OCI-LY7 (cell line): ENCODE measurements around the gene QSOX1. TPM values are rescaled to one million over a fixed set of nuclear protein-coding genes. Genes with fewer than 3 reads are reported as not detected.

Experiments
- BruUV-seq: library from RNA; stranded (reverse); fragments of 400-500 nt; replicated peaks from 2 replicates; lab custom pipeline; 2021; lab: Mats Ljungman, UMichigan
- CTCF ChIA-PET: fragments of 300-600 bp; sonication (Branson Sonifier 250); formaldehyde crosslinking; loops from one replicate; lab custom pipeline; 2022; ENCODE audit warnings: antibody characterized with exemption; ENCODE audit not compliant: unreplicated experiment; lab: Charles Lee
- POLR2A ChIA-PET: fragments of 300-600 bp; sonication (Branson Sonifier 250); formaldehyde crosslinking; loops from one replicate; lab custom pipeline; 2022; ENCODE audit warnings: antibody characterized with exemption; lab: Charles Lee
- DNase-seq: peaks from one replicate; pipeline ENCODE4 v3.0.0-alpha.2; 2015; ENCODE audit warnings: low spot score
- H2AFZ ChIP-seq: fragments of 200-600 bp; sonication (generic), shearing (Covaris generic); 2 replicates; pipeline ENCODE4 v1.6.1; 2014; ENCODE audit warnings: mild to moderate bottlenecking, antibody characterized with exemption, low read length, moderate library complexity
- H3K27ac ChIP-seq: fragments of 200-600 bp; sonication (generic); 2 replicates; pipeline ENCODE4 v1.5.1; 2014; ENCODE audit warnings: mixed run types, low read depth, mild to moderate bottlenecking, moderate library complexity, low read length, inconsistent platforms; ENCODE audit not compliant: poor library complexity, severe bottlenecking
- H3K36me3 ChIP-seq: fragments of 200-600 bp; sonication (generic); 2 replicates; pipeline ENCODE4 v1.6.1; 2014; ENCODE audit warnings: mild to moderate bottlenecking, antibody characterized with exemption, low read length, moderate library complexity, mixed read lengths; ENCODE audit not compliant: insufficient read depth
- H3K4me1 ChIP-seq: fragments of 200-600 bp; sonication (generic); 2 replicates; pipeline ENCODE4 v1.5.1; 2014; ENCODE audit warnings: mild to moderate bottlenecking, low read length; ENCODE audit not compliant: insufficient read depth, poor library complexity, severe bottlenecking
- H3K4me2 ChIP-seq: fragments of 200-600 bp; sonication (generic); 2 replicates; pipeline ENCODE4 v1.6.1; 2014; ENCODE audit warnings: mild to moderate bottlenecking, low read length
- H3K4me3 ChIP-seq: fragments of 200-600 bp; sonication (generic); 2 replicates; pipeline ENCODE4 v1.5.1; 2014; ENCODE audit warnings: mild to moderate bottlenecking, low read depth, low read length; ENCODE audit not compliant: poor library complexity, severe bottlenecking
- H3K79me2 ChIP-seq: fragments of 200-600 bp; sonication (generic); 2 replicates; pipeline ENCODE4 v1.6.1; 2016; ENCODE audit warnings: low read depth, mild to moderate bottlenecking, low read length, moderate library complexity, mixed read lengths; ENCODE audit not compliant: insufficient read depth
- H3K9me2 ChIP-seq: fragments of 200-600 bp; sonication (generic); 2 replicates; pipeline ENCODE4 v1.6.1; 2016; ENCODE audit warnings: mild to moderate bottlenecking, low read length, mixed read lengths; ENCODE audit not compliant: insufficient read depth
- H3K9me3 ChIP-seq: fragments of 200-600 bp; sonication (generic); 2 replicates; pipeline ENCODE4 v1.6.1; 2014; ENCODE audit warnings: mild to moderate bottlenecking, mixed run types, low read length, mixed read lengths
- H4K20me1 ChIP-seq: fragments of 200-600 bp; sonication (generic); 2 replicates; pipeline ENCODE4 v1.6.1; 2014; ENCODE audit warnings: mild to moderate bottlenecking, antibody characterized with exemption, low read length, moderate library complexity, mixed read lengths; ENCODE audit not compliant: insufficient read depth
- EZH2phosphoT487 ChIP-seq: fragments of 200-600 bp; sonication (generic); IDR thresholded peaks from 2 replicates; pipeline ENCODE4 v1.6.1; 2018; ENCODE audit warnings: low read depth, borderline replicate concordance, mild to moderate bottlenecking, mixed run types, antibody characterized with exemption, low read length, moderate library complexity, mixed read lengths
- intact Hi-C: fragments of 100-400 bp; cut with micrococcal nuclease; formaldehyde crosslinking; loops from one replicate; pipeline ENCODE4 v1.10.0; 2022; ENCODE audit not compliant: unreplicated experiment
- total RNA-seq, 2 experiments: library from RNA; depleted of rRNA in 1 of 2; stranded (reverse); fragments of >200 nt in 1 of 2; shearing (Covaris generic) in 1 of 2; gene quantifications; 2 replicates each; pipeline ENCODE4 v1.2.3, GENCODE V29; 2014 to 2022
- TF ChIP-seq, protein P1 (sequence below): fragments of 200-600 bp; sonication (generic); conservative IDR thresholded peaks from 2 replicates; pipeline ENCODE4 v1.5.1; 2014; ENCODE audit warnings: mild to moderate bottlenecking, antibody characterized with exemption, low read length, moderate library complexity, mixed read lengths

The QSOX1 gene
- total RNA-seq, 2 experiments from 2014 or later: 8.4 to 23.6 TPM

DNA sequence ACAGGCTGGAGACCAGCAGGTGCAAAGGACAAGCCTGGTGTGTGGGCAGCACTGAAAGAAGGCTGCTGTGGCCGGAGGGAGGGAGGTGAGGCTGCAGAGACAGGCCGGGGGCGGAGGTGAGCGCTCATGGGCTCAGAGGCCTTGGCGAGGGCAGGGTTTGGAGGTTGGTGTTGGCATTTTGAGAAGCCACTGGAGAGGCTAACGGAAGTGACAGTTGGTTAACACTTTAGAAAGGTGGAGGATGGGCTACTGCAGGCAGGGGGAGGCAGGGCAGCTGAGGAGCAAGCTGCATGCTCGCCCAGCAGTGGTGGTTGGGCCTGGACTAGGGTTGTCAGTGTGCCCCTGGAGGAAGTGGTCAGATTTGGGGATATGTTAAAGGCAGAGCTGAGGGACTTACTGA lies 37.5 kb downstream of the QSOX1 start:
- H3K4me1 ChIP-seq: no peaks in the 10 kb centered on the region
- ChIA-PET POLR2A (interaction anchor here (0.6 kb wide), 1 partner anchor 38 kb away, joined by 3 read pairs; no protein-coding TSS in a partner anchor), CTCF (interaction anchor here (0.6 kb wide), 1 partner anchor 12 kb away, joined by 3 read pairs; no protein-coding TSS in a partner anchor)
- no TSS peak for BruUV-seq
- no peak for TF ChIP-seq EZH2phosphoT487
- TF ChIP-seq, protein P1, sequence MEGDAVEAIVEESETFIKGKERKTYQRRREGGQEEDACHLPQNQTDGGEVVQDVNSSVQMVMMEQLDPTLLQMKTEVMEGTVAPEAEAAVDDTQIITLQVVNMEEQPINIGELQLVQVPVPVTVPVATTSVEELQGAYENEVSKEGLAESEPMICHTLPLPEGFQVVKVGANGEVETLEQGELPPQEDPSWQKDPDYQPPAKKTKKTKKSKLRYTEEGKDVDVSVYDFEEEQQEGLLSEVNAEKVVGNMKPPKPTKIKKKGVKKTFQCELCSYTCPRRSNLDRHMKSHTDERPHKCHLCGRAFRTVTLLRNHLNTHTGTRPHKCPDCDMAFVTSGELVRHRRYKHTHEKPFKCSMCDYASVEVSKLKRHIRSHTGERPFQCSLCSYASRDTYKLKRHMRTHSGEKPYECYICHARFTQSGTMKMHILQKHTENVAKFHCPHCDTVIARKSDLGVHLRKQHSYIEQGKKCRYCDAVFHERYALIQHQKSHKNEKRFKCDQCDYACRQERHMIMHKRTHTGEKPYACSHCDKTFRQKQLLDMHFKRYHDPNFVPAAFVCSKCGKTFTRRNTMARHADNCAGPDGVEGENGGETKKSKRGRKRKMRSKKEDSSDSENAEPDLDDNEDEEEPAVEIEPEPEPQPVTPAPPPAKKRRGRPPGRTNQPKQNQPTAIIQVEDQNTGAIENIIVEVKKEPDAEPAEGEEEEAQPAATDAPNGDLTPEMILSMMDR: no peak
- no peak overlapping the region for H3K4me2 ChIP-seq
- no peaks in the 10 kb centered on the region for H3K9me3 ChIP-seq
- no peaks in the 10 kb centered on the region for H3K36me3 ChIP-seq
- H3K27ac ChIP-seq: no peak overlapping the region
- no peaks in the 10 kb centered on the region for H4K20me1 ChIP-seq
- intact Hi-C loops: no loop called here
- no peak overlapping the region for H2AFZ ChIP-seq
- H3K4me3 ChIP-seq: no peak overlapping the region
- DNase-seq: no peak
- no peaks in the 10 kb centered on the region for H3K9me2 ChIP-seq
- H3K79me2 ChIP-seq: no peaks in the 10 kb centered on the region

DNA sequence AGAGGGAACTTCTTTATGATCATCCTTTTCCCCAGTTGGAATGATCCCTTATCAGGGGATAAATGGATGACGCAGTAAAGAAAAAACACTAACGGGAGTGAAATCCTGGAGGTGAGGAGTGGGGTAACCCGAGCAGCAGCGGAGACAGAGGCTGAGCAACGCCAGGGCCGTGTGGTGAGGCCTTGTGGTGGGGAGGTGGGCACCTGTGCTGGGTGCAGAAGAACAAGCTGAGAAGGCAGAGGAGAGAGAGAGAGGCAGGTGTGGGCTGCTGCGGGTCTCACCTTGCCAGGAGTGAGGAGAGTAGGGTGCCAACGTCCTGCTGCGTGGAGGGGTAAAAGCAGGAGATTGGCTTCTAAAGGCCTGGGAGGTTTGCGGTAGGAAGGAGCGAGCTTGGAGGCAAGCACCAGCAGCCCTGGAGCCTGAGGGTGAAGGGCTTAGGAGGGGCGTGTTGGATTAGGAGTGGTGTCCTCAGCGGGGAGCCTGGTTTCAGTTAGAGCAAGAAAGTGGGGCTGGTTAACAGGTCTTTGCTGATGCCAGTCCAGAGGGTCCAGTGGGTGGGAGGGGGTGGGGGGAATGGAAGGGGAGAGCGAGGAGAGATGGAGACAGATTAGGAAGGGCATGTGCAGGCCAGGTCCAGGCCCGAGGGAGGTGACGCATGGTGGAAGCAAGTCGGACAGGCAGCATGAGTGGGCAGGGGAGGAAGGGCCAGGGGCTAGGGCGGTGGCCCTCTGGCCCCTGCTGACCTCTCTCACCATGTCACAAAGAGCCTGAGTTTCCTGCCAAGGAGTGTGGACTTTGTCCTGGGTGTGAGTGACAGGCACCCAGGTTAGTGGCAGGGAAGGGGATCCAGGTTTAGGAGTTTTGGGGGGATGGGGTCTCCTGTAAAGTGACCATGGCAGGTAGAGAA lies 38.7 kb downstream of the QSOX1 start:
- Histone ChIP-seq H3K4me2 (no peak overlapping the region), H4K20me1 (no peaks in the 10 kb centered on the region), H3K9me2 (no peaks in the 10 kb centered on the region), H3K27ac (no peak overlapping the region), H3K4me3 (no peak overlapping the region), H3K36me3 (no peaks in the 10 kb centered on the region), H3K79me2 (no peaks in the 10 kb centered on the region), H3K4me1 (no peaks in the 10 kb centered on the region), H2AFZ (no peak overlapping the region), H3K9me3 (no peaks in the 10 kb centered on the region)
- DNase-seq: no peak
- intact Hi-C loops: no loop called here
- no peak for TF ChIP-seq EZH2phosphoT487
- TF ChIP-seq, protein P1: no peak
- no TSS peak for BruUV-seq
- ChIA-PET POLR2A (no interaction called here), CTCF (no interaction called here)

DNA sequence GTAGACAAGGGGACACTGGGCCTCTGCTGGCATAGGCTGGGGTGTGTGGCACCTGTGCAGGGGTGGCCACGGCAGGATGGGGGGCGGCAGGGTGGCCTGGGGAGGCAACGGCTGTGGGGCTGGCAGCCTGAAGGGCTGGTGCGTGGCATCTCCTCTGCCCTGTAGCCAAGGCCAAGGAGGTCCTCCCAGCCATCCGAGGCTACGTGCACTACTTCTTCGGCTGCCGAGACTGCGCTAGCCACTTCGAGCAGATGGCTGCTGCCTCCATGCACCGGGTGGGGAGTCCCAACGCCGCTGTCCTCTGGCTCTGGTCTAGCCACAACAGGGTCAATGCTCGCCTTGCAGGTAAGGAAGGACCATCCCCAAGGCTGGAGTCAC lies 39.4 kb downstream of the QSOX1 start:
- CTCF ChIA-PET: no interaction called here
- no peaks in the 10 kb centered on the region for H3K36me3 ChIP-seq
- H3K27ac ChIP-seq: no peak overlapping the region
- no peak overlapping the region for H3K4me3 ChIP-seq
- POLR2A ChIA-PET: no interaction called here
- H3K79me2 ChIP-seq: no peaks in the 10 kb centered on the region
- H3K4me2 ChIP-seq: no peak overlapping the region
- DNase-seq: no peak
- intact Hi-C loops: no loop called here
- no peaks in the 10 kb centered on the region for H3K9me3 ChIP-seq
- no peaks in the 10 kb centered on the region for H3K4me1 ChIP-seq
- BruUV-seq: no TSS peak
- H4K20me1 ChIP-seq: no peaks in the 10 kb centered on the region
- no peaks in the 10 kb centered on the region for H3K9me2 ChIP-seq
- TF ChIP-seq, protein P1: no peak
- no peak for TF ChIP-seq EZH2phosphoT487
- no peak overlapping the region for H2AFZ ChIP-seq
